GM06990 (cell line): Measurements from ENCODE around the gene TP53TG5.

Experiments
- DNase-seq: peaks from one replicate; pipeline ENCODE4 v3.0.0-alpha.2; 2011; ENCODE audit not compliant: insufficient read length; ENCODE audit errors: extremely low read depth
- H3K27me3 ChIP-seq: replicated peaks from 2 replicates; pipeline ENCODE4 v1.6.0; 2011; ENCODE audit warnings: low read length; ENCODE audit not compliant: control insufficient read depth, insufficient read depth
- H3K36me3 ChIP-seq: 2 replicates; pipeline ENCODE4 v1.5.1; 2011; ENCODE audit warnings: low read length; ENCODE audit not compliant: control insufficient read depth, insufficient read depth
- H3K4me3 ChIP-seq: replicated peaks from 2 replicates; pipeline ENCODE4 v1.5.1; 2011; ENCODE audit warnings: low read depth, mild to moderate bottlenecking, control low read depth, low read length
- CTCF ChIP-seq: IDR thresholded peaks from 2 replicates; pipeline ENCODE4 v1.5.1; 2011; ENCODE audit warnings: low read length, control low read depth, mild to moderate bottlenecking, inconsistent platforms; ENCODE audit not compliant: insufficient read depth, poor library complexity, severe bottlenecking

TP53TG5 gene

DNA sequence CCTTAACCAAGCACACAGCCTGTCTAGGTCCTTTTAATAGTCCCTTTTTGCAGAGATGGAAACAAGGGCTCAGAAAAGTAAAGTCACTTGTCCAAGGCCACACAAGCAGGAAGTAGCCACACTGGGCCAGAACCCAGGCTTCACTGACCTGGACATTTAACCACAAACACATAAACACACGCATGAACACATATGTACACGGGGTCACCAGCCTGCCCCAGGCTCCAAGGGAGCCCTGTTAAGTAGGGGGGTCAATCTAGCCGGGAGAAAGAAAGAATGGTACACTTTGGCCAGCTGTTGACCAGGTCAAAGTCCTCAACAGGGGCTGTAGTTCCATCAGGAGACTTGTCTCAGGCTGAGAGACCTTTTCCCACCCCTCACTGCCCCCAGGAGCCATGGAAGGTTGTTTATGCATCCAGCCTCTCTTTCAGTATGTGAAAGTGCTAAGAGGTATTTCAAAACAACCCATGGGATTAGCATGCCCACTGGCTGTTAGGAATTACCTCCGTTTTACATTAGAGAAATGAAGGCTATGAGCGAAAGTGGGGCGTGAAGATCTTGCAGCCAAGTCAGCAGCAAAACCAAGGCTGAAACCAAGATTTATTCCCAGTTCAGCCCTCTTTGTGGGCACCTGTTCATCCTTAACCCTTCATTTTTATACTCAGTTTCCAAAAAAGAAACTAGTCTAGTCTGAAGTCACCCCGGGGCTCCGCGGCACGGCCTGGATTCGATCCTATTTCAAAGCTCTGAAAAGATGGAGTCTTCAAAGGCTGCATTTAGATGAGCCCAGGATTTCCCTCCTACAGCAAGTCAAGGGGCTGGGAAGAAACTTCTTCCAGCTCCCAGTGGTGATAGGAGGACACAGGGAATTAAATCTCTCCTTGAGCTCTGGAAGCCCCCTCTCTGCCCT lies 39.7 kb downstream of the TP53TG5 start:
- no peaks in the 10 kb centered on the region; the same call in 1 of the 2 replicates for H3K27me3 ChIP-seq
- H3K36me3 ChIP-seq: no peaks in the 10 kb centered on the region
- DNase-seq: no peak
- H3K4me3 ChIP-seq: no peak overlapping the region
- no peak for TF ChIP-seq CTCF

DNA sequence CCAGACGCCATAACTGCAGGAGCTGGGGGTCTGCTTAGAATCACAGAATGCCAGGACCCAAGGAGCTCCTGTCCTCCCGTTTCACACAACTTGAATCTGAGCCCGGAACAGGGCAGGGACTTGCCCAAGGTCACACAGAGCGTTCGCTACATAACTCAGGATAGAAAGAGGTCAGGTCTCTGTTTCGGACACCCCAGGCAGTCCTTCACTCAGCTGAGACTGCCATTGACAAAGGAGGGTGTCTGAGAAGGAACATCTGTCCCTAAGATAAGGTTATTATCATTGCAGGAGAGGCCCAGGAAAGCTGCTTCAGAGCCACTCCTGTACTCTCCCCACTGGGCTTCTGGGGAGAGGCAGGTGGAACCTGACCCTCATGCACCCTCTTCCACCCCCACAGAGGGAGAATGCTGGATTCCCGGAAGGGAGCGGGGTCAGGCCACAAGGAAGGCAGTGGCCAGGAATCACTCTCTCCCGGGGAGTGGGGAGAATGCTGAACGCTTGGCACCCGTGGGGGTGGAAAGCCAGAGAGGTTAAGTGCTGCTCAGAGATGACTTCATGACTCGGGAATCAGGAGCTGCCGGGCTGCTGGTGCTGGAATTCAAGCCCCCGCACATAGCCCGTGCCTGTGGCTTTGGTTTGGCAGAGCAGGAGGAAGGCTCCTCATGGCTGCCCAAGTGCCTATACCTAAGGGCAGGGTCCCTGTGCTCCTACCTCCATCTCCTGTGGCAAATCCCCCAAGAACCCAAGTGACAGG lies 40.6 kb downstream of the TP53TG5 start:
- Histone ChIP-seq H3K4me3 (no peak overlapping the region), H3K36me3 (no peaks in the 10 kb centered on the region), H3K27me3 (no peaks in the 10 kb centered on the region; the same call in 1 of the 2 replicates)
- no peak for TF ChIP-seq CTCF
- no peak for DNase-seq

DNA sequence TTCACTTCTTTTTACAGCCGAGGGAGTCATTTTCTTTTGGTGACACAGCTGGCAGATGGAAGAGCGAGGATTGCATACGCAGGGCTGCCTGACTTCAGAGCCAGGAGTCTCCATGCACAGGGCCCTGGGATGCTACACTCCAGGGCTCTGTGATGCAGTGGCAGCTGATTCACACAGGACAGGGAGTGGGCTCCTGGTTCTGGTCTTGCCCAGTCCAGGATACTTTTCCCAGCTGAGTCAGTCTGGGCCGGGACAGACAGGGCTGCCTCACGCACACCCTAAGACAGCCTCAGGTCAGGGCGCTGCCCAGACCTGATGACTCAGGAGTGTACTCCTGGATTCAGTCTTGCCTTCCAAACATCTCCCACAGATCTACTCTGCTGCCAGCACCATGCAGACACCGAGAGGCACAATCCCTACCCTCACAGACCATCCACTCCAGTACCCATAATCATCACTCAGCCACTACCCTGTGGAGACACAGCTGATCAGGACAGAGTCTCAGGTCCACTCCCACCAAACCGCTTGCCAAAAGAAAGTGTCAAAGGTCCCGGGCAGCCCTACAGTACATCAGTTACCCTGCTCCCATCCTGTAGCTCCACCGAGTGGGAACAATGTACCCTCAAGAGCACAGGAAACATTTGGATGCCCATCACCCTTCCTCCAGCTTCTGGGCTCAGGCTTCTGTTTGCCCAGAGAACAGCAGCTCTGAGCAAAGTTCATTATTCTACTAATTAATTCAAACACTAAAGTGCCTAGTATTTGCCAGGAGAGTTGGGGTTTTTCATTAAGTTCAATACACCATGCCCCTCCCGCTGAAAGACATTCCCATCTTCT lies 41.4 kb downstream of the TP53TG5 start:
- H3K27me3 ChIP-seq: no peaks in the 10 kb centered on the region; the same call in 1 of the 2 replicates
- H3K36me3 ChIP-seq: no peaks in the 10 kb centered on the region
- TF ChIP-seq CTCF: no peak
- no peak for DNase-seq
- H3K4me3 ChIP-seq: no peak overlapping the region

GRCh38 chr20:45330476-45330875 lies 47.6 kb downstream of the TP53TG5 start:
- H3K36me3 ChIP-seq: no peaks in the 10 kb centered on the region
- no peak for TF ChIP-seq CTCF

GRCh38 chr20:45329497-45330319 lies 48.4 kb downstream of the TP53TG5 start:
- Histone ChIP-seq H3K4me3 (no peak overlapping the region), H3K36me3 (no peaks in the 10 kb centered on the region; the same call in 1 of the 2 replicates), H3K27me3 (no peaks in the 10 kb centered on the region)
- DNase-seq: no peak
- no peak for TF ChIP-seq CTCF

More at GRCh38 chr20:45330476-45330875, 47.6 kb downstream of the TP53TG5 start:
- H3K4me3 ChIP-seq: no peak overlapping the region
- no peaks in the 10 kb centered on the region for H3K27me3 ChIP-seq
- no peak for DNase-seq
